NCI-H1048 (cell line): ENCODE measurements around the gene S100A2.
"Not testable (repeated sequence)": the region's sequence is repeated elsewhere in the genome, so short reads cannot be mapped to it uniquely, and the experiment has no call there.

Experiments used
- DNase-seq: peaks from one replicate; lab custom pipeline; 2025; lab: John Stamatoyannopoulos, UW

Gene S100A2

DNA sequence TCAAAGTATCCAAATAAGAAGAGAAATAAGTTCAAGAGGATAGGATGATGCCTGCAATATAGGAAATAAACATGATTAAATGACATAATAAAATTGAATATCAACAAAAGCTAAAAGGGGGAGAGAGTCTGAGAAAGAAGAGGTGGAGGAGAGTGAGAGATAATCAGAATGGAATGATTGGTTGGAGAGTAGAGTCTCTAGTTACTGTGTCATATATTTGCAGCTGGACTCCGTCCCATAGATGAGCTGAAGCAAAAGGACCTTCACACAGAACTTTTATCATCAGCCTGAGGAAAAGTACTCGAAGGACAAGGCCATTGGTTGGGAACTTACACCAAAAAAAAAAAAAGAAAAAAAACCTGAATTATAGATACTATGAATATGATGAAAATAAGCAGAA, 22.8 kb upstream of the S100A2 start:
- no peak for DNase-seq

DNA sequence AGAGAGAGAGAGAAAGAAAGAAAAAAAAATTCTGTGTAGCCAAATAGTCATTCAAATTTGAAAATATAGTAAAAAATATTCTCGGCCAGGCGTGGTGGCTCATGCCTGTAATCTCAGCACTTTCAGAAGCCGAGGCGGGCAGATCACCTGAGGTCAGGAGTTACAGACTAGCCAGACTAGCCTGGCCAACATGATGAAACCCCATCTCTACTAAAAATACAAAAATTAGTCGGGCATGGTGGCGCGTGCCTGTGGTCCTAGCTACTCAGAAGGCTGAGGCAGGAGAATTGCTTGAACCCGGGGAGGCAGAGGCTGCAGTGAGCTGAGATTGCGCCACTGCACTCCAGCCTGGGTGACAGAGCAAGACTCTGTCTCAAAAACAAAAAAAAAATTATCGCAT, 22.4 kb upstream of the S100A2 start:
- DNase-seq = not testable (repeated sequence)

DNA sequence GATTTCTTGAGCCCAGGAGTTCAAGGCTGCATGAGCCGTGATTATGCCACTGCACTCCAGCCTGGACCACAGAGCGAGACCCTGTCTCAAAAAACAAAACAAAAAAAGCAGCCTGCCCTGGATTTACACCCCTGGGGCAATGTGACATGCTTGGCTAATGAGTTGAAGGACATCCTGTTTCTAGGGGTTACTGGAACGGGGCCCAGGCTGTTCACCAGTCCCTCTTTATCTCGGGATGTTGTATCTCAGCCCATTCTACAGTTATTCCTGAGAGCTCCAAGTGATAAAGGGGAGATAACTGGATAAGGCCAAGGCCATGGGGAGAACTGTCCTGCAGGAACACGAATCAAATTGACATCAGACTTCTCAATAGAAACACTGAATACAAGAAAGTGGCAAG, 21.7 kb upstream of the S100A2 start:
- no peak for DNase-seq

DNA sequence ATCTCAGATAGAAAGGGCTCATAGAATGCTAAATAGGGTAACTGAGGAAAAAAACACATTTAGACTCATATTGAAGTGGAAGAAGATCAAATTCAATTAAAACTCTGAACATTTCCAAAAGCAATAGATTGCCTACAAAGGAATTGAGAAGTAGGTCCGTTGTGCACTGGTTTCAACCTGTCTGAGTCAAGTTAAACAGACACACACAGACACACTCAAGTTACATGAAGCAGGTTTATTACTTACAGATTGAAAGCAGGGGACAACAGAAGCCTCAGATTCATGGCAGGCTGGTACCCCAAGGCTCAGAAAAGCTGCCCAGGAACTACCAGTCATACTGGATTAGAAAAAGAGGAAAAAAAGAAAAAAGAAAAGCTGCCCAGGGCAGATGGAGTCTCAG, 20.7 kb upstream of the S100A2 start:
- DNase-seq = no peak

DNA sequence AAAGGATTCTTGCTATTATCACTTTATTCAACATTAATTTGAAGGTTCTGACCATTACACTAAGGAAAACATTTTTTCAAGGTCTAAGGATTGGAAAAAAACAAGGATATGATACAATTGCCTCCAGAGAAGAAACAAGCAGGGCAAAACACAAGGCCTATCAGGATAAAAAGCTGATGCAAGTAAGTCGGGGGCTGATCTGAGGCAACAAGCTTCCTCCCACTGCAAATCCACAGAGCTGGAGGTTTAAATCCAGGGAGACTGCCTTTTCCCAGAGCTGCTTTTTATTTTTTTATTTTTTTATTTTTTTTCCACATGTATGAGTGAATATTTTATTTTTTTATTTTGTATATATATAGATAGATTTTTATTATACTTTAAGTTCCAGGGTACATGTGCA, 19.4 kb upstream of the S100A2 start:
- no peak for DNase-seq

DNA sequence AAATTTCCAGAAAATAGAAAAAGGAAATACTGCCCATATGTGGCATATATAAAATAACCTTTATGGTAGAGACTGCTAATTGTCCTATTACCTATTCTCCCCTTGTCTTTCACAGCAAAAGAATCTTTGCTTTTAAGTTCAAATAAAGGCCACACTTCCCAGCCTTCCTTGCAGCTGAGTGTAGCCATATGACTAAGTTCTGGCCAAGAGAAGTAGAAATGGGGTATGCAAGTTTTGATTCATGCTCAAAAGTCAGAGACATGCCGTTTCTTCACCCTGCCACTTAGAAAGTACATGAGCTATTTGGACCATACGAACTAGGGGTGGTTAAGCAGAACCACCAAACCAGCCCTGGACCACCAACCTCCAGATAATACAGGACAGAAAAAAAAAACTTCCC, 18.3 kb upstream of the S100A2 start:
- no peak for DNase-seq

DNA sequence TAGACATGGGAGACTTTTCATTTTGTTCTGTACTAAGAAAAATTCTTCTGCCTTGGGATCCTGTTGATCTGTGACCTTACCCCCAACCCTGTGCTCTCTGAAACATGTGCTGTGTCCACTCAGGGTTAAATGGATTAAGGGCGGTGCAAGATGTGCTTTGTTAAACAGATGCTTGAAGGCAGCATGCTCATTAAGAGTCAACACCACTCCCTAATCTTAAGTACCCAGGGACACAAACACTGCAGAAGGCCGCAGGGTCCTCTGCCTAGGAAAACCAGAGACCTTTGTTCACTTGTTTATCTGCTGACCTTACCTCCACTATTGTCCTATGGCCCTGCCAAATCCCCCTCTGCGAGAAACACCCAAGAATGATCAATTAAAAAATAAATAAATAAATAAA, 17.9 kb upstream of the S100A2 start:
- not testable (repeated sequence) for DNase-seq

DNA sequence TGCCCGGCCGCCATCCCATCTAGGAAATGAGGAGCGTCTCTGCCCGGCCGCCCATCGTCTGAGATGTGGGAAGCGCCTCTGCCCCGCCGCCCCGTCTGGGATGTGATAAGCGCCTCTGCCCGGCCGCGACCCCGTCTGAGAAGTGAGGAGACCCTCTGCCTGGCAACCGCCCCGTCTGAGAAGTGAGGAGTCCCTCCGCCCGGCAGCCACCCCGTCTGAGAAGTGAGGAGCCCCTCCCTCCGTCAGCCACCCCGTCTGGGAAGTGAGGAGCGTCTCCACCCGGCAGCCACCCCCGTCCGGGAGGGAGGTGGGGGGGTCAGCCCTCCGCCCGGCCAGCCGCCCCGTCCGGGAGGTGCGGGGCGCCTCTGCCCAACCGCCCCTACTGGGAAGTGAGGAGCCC, 17.2 kb upstream of the S100A2 start:
- not testable (repeated sequence) for DNase-seq

DNA sequence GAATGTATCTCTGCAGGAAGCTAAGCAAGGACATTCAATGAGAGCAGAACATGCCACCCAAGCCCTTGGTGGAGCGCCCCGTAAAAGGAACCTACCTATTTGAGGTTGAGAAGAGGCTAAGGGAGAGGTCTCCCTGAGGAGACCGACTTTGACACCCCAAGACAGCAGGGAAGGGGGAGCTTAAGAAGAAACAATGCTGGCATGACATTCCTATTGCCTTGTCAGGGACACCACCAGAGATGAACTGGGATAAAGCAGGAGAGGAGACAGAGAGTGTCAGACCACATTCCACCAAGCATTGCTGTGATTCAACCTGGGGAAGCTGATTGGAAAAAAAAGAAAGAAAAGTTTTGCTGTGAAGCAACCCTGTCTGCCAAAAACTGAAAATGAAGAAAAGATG, 13.3 kb upstream of the S100A2 start:
- no peak for DNase-seq

DNA sequence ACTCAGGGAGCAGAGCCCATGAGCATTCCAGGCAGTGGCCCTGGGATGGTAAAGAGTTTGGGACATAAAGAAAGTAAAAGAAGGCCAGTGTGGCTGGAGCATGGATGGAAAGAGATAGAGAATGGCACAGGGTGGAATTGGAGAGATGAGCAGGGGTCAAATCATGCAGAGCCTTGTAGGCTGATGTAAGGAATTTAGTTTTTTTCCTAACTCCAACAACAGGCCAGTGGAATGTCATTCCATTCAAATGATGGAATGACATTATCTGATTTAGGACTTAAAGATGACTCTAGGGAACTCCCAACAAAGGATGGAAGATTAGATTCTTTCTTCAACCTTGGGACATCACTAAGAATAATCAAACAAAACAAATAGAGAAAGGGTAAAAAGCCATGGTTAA, 12.8 kb upstream of the S100A2 start:
- no peak for DNase-seq

DNA sequence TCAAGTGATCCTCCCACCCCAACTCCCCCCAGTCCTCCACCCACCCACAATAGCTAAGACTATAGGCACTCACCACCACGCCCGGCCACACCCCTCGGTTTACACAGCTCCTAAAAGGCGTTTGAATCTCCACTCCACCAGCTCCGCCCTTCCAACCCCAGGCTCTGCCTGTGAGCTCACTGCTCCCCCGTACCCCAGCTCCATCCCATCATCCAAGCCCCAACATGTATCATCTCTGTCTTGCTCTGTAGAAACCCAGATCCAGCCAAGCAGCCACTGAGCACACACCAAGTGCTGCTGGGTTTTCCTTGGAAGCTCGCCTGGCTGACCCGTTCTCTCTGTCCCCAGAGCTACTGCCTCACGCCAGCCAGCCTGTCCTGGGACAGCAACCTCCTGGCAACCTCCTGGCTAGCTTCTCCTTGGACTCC, 12.0 kb upstream of the S100A2 start:
- no peak for DNase-seq

DNA sequence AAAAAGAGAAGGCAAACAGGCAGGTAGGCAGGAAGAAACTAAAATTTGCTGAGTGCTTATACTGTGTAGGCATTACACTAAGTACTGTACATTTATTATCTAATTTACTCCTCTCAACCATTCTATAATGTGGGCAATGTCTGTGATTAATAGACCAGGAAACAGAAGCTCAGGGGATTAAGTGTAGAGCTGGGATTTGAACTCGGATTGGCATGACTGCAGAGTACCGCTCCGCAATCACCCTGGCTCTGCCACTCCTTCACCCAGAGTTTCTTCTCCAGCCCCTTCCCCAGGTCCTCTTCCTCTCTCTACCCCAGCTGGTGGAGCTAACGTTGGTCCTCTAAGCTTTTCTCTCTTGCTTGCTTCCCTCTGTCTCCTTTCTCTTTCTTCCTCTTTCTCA, 11.5 kb upstream of the S100A2 start:
- no peak for DNase-seq

DNA sequence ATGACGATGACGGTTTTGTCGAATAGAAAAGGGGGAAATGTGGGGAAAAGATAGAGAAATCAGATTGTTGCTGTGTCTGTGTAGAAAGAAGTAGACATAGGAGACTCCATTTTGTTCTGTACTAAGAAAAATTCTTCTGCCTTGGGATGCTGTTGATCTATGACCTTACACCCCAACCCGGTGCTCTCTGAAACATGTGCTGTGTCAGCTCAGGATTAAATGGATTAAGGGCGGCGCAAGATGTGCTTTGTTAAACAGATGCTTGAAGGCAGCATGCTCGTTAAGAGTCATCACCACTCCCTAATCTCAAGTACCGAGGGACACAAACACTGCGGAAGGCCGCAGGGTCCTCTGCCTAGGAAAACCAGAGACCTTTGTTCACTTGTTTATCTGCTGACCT, 9.9 kb upstream of the S100A2 start:
- DNase-seq = not testable (repeated sequence)

DNA sequence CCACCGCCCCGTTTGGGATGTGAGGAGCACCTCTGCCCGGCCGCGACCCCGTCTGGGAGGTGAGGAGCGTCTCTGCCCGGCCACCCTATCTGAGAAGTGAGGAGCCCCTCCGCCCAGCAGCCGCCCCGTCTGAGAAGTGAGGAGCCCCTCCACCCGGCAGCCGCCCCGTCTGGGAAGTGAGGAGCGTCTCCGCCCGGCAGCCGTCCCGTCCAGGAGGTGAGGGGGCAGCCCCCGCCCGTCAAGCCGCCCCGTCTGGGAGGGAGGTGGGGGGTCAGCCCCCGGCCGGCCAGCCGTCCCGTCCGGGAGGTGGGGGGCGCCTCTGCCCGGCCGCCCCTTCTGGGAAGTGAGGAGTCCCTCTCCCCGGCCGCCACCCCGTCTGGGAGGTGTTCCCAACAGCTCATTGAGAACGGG, 9.4 kb upstream of the S100A2 start:
- not testable (repeated sequence) for DNase-seq

DNA sequence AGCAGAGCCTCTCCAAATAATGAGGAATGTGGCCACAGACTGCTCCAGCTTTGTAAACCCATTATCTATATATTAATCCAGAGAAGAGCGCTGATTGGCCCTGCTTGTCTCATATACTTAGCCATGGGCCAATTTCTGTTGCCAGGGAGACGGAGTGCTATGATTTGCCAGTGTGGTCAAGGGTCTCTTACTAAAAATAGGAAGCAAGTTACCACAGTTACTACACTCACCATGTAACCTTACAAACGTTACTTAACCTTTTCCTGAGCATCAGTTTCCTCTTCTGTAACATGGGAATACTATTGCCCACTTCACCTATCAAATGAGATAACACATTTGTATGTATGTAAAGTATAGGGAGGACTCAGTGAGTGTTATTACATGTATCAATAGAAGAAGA, 7.7 kb upstream of the S100A2 start:
- no peak for DNase-seq

DNA sequence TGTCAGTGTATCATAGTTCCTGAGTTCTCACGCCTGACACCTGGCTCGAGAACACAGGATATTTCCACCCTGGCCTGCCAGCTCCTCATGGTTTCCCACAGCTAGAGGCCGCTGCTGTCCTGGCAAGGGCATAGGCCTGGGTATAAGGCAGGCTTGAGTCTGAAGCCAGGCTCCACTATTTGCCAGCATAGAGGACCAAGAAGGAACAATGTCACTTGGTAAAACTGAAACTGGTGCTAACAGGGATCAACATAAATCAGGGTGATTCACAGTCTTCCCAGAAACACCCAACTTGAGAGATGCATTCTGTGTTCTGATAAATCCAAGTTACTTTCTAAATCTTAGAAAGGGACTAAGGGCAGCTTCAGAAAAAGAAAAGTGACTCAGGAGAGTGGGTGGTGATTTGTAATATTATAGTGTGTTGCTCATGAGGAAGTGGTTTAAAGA, 6.9 kb upstream of the S100A2 start:
- no peak for DNase-seq

DNA sequence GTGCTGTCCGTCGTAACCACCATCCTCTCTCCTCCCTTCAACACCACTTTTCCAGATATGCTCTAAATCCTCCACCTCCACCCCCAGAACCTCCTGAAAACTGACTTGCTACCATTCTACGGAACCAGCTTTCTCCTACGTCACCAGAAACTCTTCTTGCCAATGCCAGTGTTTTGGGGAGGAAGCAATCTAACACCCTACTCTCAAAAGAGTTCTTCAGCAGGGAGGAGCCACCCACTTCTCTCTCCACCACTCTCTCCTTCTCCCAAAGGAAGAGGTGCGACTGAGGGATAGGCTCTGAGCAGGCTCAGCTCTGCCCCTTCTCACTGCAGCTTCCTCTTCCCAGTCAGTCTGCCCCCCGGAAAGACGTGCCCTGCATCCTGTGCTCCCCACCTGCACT, 6.1 kb upstream of the S100A2 start:
- DNase-seq = no peak

DNA sequence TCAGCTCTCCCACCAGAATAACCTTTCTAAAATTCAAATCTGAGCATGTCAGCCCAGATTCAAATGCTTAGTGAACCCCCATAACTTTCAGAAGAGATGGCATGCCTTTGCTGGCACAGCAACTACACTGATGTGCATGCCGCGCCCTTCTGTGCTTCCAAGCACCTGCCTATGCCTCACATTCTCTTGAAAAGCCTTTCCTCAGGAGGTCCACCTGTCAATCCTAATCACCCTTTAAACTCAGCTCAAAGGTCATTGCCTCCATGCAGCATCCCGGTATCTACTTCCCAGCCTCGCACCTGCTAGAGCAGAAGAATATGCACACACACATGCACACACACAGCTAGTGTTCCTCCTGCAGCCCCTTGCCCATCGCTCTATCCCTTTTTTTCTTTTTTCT, 5.2 kb upstream of the S100A2 start:
- no peak for DNase-seq

DNA sequence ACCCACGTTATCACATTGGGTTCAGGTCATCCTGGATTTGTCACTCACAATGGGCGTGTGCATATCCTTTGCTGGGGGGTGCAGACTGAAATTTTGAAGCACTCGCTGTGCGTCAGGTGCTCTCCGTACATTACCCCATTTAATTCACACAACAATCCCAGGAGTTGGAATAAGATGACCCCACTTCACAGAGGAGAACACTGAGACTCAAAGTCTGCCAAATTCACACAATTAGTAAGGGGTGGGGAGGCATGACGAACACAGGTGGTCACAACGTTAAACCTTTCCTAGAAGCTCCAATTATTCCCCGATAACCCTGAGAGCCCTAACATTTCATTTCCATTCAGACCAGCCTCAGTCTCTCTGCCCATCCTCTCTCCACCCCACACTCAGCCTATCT, 3.8 kb upstream of the S100A2 start:
- DNase-seq = no peak

DNA sequence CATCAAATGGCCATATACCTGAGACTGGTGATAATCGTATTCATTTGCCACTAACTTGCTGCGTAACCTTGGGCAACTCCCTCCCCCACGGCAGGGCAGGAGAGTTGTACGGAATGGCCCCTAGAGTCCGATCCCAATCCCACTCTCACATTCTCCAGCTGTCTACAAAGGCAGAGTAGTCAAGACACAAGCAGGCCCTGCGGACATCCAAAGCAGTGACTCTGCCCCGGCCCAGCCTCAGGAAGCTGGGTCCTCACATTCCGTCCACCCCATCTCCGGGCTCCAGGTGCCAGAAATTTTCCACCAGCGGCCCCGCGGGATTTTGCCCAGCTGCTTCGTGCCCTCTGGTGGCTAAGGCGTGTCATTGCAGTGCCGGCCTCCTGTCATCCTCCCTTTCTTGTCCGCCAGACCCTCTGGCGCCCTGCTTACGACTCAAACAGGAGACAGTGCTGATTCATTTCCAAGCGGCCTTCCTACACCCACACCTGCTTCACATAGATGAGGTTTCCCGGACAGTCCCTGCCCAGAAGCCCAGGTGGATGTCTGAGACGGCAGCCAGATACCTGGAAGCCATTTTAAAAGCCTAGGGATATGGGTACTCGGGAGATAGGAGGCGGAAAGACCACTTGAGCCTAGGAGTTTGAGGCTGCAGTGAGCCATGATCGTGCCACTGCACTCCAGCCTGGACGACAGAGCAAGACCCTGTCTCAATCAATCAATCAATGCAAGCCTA, 2.9 kb upstream of the S100A2 start:
- DNase-seq = peak; percentile 89

DNA sequence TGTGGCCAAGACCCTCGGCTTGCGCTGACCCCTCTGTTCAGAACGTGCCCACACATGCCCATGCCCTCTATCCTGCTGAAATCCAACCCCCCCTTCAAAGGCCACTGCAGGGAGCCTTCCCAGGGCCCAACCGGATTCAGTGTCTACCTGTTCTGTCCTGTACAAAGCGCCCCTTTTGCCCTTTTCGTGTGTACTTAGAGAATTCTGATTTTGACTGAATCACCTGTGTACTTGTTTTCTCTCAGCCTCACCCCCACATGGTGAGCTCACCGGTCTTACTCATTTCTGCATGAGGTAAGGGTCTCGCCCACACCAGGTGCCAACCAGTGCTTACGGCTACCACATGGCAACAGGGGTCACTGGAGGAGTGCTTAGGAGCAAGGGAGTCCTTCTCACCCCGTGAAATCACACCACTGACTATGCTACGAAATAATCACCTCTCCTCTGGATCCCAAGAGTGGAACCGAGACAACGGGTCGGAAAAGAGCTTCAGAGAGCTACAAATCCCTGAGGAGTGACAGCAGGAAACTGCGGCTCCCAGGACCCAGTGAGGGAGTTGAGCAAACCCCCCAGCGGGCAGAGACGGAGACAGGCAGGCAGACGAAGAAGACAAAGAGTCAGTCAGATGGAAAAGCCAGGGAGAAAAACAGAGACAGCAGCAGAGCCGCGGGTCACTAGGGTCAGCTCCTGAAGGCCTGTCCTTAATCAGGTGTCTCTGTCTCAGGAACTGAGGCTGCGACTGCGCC, 2.1 kb upstream of the S100A2 start:
- no peak for DNase-seq

DNA sequence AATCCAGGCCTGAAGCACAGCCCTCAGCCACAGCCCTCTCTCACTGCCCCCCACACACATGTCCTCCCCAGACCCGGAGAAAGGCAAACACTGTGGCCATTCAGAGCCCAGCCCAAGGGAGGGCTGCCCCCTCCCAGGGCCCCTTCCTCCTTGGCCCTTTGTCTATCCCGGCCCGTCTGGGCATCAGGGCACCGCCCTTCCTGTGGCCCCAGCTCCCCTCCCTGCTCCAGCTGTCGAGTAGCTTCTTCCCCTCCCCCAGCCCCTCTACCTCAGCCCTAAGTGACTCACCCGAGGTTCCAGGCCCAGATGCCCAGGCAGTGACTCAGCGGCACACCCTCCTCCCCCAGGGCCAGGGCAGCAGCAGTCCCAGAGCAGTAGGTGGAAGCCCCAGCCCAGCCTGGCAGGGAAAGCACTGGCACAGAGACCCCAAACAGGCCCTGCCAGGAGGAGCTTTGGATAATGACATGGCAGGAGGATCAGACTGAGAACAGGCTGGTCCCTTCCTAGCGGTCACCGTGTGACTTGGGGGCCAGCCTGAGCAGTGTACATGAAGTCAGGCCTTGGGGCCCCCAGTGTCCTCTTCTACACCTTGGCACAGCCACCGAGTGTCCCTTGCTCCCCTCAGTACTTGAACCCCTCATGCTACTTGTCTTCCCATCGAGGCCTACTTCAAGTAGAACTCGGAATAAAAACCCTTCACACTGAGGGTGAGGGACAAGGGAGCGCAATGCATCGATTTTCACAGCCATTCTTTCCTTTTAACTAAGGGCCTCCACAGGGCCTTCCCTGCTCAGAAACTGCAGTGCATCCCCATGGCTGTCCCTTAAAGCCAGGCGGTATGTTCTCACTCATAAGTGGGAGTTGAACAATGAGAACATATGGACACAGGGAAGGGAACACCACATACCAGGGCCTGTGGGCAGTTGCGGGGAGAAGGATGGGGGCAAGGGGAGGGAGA, 1.0 kb upstream of the S100A2 start:
- no peak for DNase-seq

DNA sequence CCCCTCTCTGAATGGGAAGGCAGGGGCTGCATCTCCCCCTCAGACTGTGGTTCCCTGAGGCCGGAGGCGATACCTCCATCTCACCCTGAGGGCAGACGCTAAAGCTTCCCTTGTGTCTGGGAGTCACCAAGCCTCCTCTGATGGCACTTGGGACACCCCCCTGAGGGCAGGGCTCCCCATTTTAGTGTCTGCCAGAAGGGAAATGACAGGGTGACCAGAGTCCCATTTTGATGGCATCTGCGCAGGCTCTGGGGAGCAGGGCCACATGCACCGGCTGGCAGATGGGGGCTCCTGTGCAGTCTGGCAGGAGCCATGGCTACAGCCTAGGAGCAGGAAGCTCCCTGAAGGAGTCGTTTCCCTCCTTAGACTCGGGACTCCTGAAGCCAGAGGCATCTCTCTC, 1.7 kb downstream of the S100A2 start:
- DNase-seq = no peak
